Activated CD8-positive, alpha-beta memory T cell treated with anti-CD3 and anti-CD28 coated beads, Interleukin-2, amount 50 U/mL, for 48 hours (primary cell): ENCODE data around the gene CLEC18C.
"Not testable (repeated sequence)": the region's sequence is repeated elsewhere in the genome, so short reads cannot be mapped to it uniquely, and the experiment has no call there.

Source experiments
- DNase-seq: peaks from one replicate; pipeline ENCODE4 v3.0.0-alpha.2; 2020

CLEC18C gene

GRCh38 chr16:70173212-70173837 is at the start of gene CLEC18C:
Gene CLEC18C, plus strand, starts transcription at chr16:70173787. Its CDS starts 492 bp downstream, at chr16:70174279.
- not testable (repeated sequence) for DNase-seq

- not testable (repeated sequence) for DNase-seq
Observed at GRCh38 chr16:70123822-70124221, 49.8 kb upstream of the CLEC18C start.

- DNase-seq, result not testable (repeated sequence)
Observed at GRCh38 chr16:70126226-70126625, 47.4 kb upstream of the CLEC18C start.

GRCh38 chr16:70127706-70128105 is 45.9 kb upstream of the CLEC18C start:
- DNase-seq, result not testable (repeated sequence)

- DNase-seq, result not testable (repeated sequence)
Observed at GRCh38 chr16:70128844-70129243, 44.7 kb upstream of the CLEC18C start.

- not testable (repeated sequence) for DNase-seq
Observed at GRCh38 chr16:70135796-70136195, 37.8 kb upstream of the CLEC18C start.

GRCh38 chr16:70136595-70136994 is 37.0 kb upstream of the CLEC18C start:
- DNase-seq, result not testable (repeated sequence)

- not testable (repeated sequence) for DNase-seq
Observed at GRCh38 chr16:70142739-70143138, 30.8 kb upstream of the CLEC18C start.

- DNase-seq, result not testable (repeated sequence)
Observed at GRCh38 chr16:70143231-70143895, 30.2 kb upstream of the CLEC18C start.

- DNase-seq, result not testable (repeated sequence)
Observed at GRCh38 chr16:70147853-70148252, 25.7 kb upstream of the CLEC18C start.

- DNase-seq, result not testable (repeated sequence)
Observed at GRCh38 chr16:70148453-70148852, 25.1 kb upstream of the CLEC18C start.

- DNase-seq, result not testable (repeated sequence)
Observed at GRCh38 chr16:70149296-70149695, 24.3 kb upstream of the CLEC18C start.

- DNase-seq, result no peak
Observed at GRCh38 chr16:70151391-70151790, 22.2 kb upstream of the CLEC18C start.

- DNase-seq, result no peak
Observed at GRCh38 chr16:70151941-70152509, 21.6 kb upstream of the CLEC18C start.

- no peak for DNase-seq
Observed at GRCh38 chr16:70152578-70153302, 20.8 kb upstream of the CLEC18C start.

- DNase-seq, result not testable (repeated sequence)
Observed at GRCh38 chr16:70154736-70155135, 18.9 kb upstream of the CLEC18C start.

- no peak for DNase-seq
Observed at GRCh38 chr16:70156207-70156978, 17.2 kb upstream of the CLEC18C start.

GRCh38 chr16:70157105-70157476 is 16.5 kb upstream of the CLEC18C start:
- no peak for DNase-seq

GRCh38 chr16:70157477-70158260 is 15.9 kb upstream of the CLEC18C start:
- no peak for DNase-seq

- no peak for DNase-seq
Observed at GRCh38 chr16:70158261-70158939, 15.2 kb upstream of the CLEC18C start.
